Measurements from ENCODE around the gene SOHLH1. TPM values are rescaled to one million over a fixed set of nuclear protein-coding genes. Genes with fewer than 3 reads are reported as not detected.

SOHLH1 gene
- total and polyA plus RNA-seq, 10 of the 15 experiments (the other 5 are each of a cell fraction or from before 2014, with no cell fraction given) = not detected

DNA sequence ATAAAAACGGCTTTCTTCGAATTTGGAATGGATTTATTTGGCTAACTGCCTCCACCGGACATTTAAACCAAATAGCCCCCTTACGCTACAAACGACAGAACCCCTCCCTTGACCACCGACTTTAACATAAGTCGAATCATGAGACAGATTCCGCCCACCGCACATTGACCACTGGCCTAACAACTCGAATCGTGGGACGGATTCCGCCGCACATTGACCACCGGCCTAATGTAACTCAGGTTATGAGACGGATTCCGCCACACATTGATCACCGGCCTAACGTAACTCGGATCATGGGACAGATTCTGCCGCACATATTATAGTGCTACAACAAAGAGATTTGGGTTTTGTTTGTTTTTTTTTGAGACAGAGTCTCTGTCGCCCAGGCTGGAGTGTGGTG is 38.9 kb downstream of the SOHLH1 start:
- no peaks in the 10 kb centered on the region for H4K20me1 ChIP-seq (ENCODE audit: control insufficient read depth, insufficient read depth)
- in situ Hi-C loops (cut with MboI) (no loop called here), intact Hi-C loops (cut with micrococcal nuclease; ENCODE audit: unreplicated experiment) (no loop called here)
- no peaks in the 10 kb centered on the region; a peak in 1 of 4 replicates for H3K27me3 ChIP-seq (replicated peaks in 1 of 2; ENCODE audit: control insufficient read depth in 2 of 2, insufficient read depth in 2 of 2, low read length in 1 of 2)
- no peak overlapping the region for H2AFZ ChIP-seq (ENCODE audit: control insufficient read depth, low read depth, low read length)
- no peak for ATAC-seq
- 68% methylated on average over 22 of the region's 22 CpGs for whole genome bisulfite sequencing (ENCODE audit: insufficient coverage, insufficient replicate concordance, low lambda C conversion rate, missing lambda C conversion rate)
- no peak overlapping the region for H3K4me2 ChIP-seq (ENCODE audit: control insufficient read depth, insufficient read depth)
- H3K9ac ChIP-seq (ENCODE audit: control insufficient read depth, insufficient read depth, low read length) = no peak overlapping the region
- POLR2A ChIA-PET = no interaction called here
- no TSS peak for BruUV-seq (replicated peaks)
- RAD21 ChIA-PET (ENCODE audit: unreplicated experiment) = no interaction called here
- CTCF ChIA-PET = no interaction called here
- SMC1A ChIA-PET (ENCODE audit: uncharacterized antibody, unreplicated experiment) = no interaction called here
- H3K27ac ChIP-seq (ENCODE audit: control insufficient read depth, insufficient read depth) = no peak overlapping the region
- no peak for FAIRE-seq
- no peak overlapping the region for H3K4me3 ChIP-seq
- no peaks in the 10 kb centered on the region for H3K36me3 ChIP-seq (ENCODE audit: control insufficient read depth in 2 of 2, insufficient read depth in 2 of 2, low read length in 1 of 2)
- DNase-seq (ENCODE audit: low read depth, low spot score) = no peak
- H3K4me1 ChIP-seq (ENCODE audit: control insufficient read depth, insufficient read depth, low read length) = no peaks in the 10 kb centered on the region
- H3K79me2 ChIP-seq (ENCODE audit: control insufficient read depth, insufficient read depth, low read length) = no peaks in the 10 kb centered on the region
- H3K9me3 ChIP-seq (replicated peaks; ENCODE audit: control insufficient read depth, insufficient read depth, low read length) = no peaks in the 10 kb centered on the region
- TF ChIP-seq PAX5 (IDR thresholded peaks at IDR 0.05; ENCODE audit: borderline replicate concordance, low read depth, low read length) (no peak), HDAC6 (IDR thresholded peaks at IDR 0.05; ENCODE audit: unreplicated experiment) (no peak), NRF1 (conservative IDR thresholded peaks at IDR 0.05; ENCODE audit: low read depth, low read length) (no peak), MYC (IDR thresholded peaks at IDR 0.05; ENCODE audit: insufficient read depth, insufficient read length, insufficient replicate concordance, low read length, severe bottlenecking) (no peak)
- TF ChIP-seq, protein P1, sequence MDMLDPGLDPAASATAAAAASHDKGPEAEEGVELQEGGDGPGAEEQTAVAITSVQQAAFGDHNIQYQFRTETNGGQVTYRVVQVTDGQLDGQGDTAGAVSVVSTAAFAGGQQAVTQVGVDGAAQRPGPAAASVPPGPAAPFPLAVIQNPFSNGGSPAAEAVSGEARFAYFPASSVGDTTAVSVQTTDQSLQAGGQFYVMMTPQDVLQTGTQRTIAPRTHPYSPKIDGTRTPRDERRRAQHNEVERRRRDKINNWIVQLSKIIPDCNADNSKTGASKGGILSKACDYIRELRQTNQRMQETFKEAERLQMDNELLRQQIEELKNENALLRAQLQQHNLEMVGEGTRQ (IDR thresholded peaks at IDR 0.05; ENCODE audit: borderline replicate concordance, low read depth, low read length) = no peak

DNA sequence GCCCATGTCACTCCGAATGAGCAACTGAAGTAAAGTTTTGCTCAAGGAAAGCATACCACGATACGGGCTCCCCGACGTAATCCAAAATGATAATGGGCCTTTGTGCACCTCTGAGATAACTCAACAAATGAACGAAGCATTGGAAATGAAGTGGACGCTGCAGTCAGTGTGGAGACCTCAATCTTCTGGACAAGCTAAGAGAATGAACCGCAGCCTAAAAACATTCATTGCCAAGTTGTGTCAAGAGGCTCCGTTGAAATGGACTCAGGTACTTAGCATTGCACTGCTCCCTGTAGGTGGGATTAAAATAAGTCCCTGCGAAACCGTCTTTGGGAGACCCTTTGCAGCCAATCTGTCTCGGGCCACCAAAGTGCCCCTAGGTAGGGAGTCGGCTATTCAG is 40.0 kb downstream of the SOHLH1 start:
- H3K36me3 ChIP-seq (ENCODE audit: control insufficient read depth in 2 of 2, insufficient read depth in 2 of 2, low read length in 1 of 2) = no peaks in the 10 kb centered on the region
- FAIRE-seq = no peak
- WGBS (ENCODE audit: insufficient coverage, insufficient replicate concordance, low lambda C conversion rate, missing lambda C conversion rate) = 51% methylated on average over 13 of the region's 13 CpGs
- in situ Hi-C loops (cut with MboI) (no loop called here), intact Hi-C loops (cut with micrococcal nuclease; ENCODE audit: unreplicated experiment) (no loop called here)
- TF ChIP-seq, protein P2, sequence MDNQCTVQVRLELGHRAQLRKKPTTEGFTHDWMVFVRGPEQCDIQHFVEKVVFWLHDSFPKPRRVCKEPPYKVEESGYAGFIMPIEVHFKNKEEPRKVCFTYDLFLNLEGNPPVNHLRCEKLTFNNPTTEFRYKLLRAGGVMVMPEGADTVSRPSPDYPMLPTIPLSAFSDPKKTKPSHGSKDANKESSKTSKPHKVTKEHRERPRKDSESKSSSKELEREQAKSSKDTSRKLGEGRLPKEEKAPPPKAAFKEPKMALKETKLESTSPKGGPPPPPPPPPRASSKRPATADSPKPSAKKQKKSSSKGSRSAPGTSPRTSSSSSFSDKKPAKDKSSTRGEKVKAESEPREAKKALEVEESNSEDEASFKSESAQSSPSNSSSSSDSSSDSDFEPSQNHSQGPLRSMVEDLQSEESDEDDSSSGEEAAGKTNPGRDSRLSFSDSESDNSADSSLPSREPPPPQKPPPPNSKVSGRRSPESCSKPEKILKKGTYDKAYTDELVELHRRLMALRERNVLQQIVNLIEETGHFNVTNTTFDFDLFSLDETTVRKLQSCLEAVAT (IDR thresholded peaks at IDR 0.05) = no peak
- TF ChIP-seq, protein P3, sequence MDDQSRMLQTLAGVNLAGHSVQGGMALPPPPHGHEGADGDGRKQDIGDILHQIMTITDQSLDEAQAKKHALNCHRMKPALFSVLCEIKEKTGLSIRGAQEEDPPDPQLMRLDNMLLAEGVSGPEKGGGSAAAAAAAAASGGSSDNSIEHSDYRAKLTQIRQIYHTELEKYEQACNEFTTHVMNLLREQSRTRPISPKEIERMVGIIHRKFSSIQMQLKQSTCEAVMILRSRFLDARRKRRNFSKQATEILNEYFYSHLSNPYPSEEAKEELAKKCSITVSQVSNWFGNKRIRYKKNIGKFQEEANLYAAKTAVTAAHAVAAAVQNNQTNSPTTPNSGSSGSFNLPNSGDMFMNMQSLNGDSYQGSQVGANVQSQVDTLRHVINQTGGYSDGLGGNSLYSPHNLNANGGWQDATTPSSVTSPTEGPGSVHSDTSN (IDR thresholded peaks at IDR 0.05; ENCODE audit: insufficient replicate concordance, low read depth, low read length) = no peak
- TF ChIP-seq BHLHE40 (IDR thresholded peaks at IDR 0.05; ENCODE audit: borderline replicate concordance in 1 of 2, low read depth in 2 of 2, low read length in 1 of 2) = no peak
- no peak for TF ChIP-seq SPI1 (IDR thresholded peaks at IDR 0.05; ENCODE audit: borderline replicate concordance, insufficient read depth, low read depth, low read length)
- peaks cover 0 to 1% of the 10 kb centered on the region in 2 experiments; a peak in 2 of 4 replicates for H3K27me3 ChIP-seq (replicated peaks in 1 of 2; ENCODE audit: control insufficient read depth in 2 of 2, insufficient read depth in 2 of 2, low read length in 1 of 2)
- H3K79me2 ChIP-seq (ENCODE audit: control insufficient read depth, insufficient read depth, low read length) = no peaks in the 10 kb centered on the region
- RAD21 ChIA-PET (ENCODE audit: unreplicated experiment) = no interaction called here
- no peaks in the 10 kb centered on the region for H3K4me1 ChIP-seq (ENCODE audit: control insufficient read depth, insufficient read depth, low read length)
- no peak overlapping the region for H3K4me2 ChIP-seq (ENCODE audit: control insufficient read depth, insufficient read depth)
- BruUV-seq (replicated peaks) = no TSS peak
- ATAC-seq = no peak
- POLR2A ChIA-PET = no interaction called here
- DNase-seq (ENCODE audit: low read depth, low spot score) = no peak
- SMC1A ChIA-PET (ENCODE audit: uncharacterized antibody, unreplicated experiment) = no interaction called here
- no peak overlapping the region for H3K4me3 ChIP-seq
- no peaks in the 10 kb centered on the region for H3K9me3 ChIP-seq (replicated peaks; ENCODE audit: control insufficient read depth, insufficient read depth, low read length)
- CTCF ChIA-PET = no interaction called here
- no peaks in the 10 kb centered on the region for H4K20me1 ChIP-seq (ENCODE audit: control insufficient read depth, insufficient read depth)
- no peak overlapping the region for H3K27ac ChIP-seq (ENCODE audit: control insufficient read depth, insufficient read depth)
- no peak overlapping the region for H3K9ac ChIP-seq (ENCODE audit: control insufficient read depth, insufficient read depth, low read length)
- H2AFZ ChIP-seq (ENCODE audit: control insufficient read depth, low read depth, low read length) = no peak overlapping the region

All from GM12878 (cell line).